Measurements from ENCODE around the gene CALML6. TPM values are rescaled to one million over a fixed set of nuclear protein-coding genes. Genes with fewer than 3 reads are reported as not detected.

CALML6 gene
- total RNA-seq, 1 experiment from 2014 or later, result 1.9 TPM

GRCh38 chr1:1922956-1923833 is 8.1 kb downstream of the CALML6 start (continued):
- TF ChIP-seq, protein P1, sequence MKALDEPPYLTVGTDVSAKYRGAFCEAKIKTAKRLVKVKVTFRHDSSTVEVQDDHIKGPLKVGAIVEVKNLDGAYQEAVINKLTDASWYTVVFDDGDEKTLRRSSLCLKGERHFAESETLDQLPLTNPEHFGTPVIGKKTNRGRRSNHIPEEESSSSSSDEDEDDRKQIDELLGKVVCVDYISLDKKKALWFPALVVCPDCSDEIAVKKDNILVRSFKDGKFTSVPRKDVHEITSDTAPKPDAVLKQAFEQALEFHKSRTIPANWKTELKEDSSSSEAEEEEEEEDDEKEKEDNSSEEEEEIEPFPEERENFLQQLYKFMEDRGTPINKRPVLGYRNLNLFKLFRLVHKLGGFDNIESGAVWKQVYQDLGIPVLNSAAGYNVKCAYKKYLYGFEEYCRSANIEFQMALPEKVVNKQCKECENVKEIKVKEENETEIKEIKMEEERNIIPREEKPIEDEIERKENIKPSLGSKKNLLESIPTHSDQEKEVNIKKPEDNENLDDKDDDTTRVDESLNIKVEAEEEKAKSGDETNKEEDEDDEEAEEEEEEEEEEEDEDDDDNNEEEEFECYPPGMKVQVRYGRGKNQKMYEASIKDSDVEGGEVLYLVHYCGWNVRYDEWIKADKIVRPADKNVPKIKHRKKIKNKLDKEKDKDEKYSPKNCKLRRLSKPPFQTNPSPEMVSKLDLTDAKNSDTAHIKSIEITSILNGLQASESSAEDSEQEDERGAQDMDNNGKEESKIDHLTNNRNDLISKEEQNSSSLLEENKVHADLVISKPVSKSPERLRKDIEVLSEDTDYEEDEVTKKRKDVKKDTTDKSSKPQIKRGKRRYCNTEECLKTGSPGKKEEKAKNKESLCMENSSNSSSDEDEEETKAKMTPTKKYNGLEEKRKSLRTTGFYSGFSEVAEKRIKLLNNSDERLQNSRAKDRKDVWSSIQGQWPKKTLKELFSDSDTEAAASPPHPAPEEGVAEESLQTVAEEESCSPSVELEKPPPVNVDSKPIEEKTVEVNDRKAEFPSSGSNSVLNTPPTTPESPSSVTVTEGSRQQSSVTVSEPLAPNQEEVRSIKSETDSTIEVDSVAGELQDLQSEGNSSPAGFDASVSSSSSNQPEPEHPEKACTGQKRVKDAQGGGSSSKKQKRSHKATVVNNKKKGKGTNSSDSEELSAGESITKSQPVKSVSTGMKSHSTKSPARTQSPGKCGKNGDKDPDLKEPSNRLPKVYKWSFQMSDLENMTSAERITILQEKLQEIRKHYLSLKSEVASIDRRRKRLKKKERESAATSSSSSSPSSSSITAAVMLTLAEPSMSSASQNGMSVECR (CRISPR knock-in tag; IDR thresholded peaks at IDR 0.05; ENCODE audit: borderline replicate concordance), result no peak
- TF ChIP-seq, protein P2, sequence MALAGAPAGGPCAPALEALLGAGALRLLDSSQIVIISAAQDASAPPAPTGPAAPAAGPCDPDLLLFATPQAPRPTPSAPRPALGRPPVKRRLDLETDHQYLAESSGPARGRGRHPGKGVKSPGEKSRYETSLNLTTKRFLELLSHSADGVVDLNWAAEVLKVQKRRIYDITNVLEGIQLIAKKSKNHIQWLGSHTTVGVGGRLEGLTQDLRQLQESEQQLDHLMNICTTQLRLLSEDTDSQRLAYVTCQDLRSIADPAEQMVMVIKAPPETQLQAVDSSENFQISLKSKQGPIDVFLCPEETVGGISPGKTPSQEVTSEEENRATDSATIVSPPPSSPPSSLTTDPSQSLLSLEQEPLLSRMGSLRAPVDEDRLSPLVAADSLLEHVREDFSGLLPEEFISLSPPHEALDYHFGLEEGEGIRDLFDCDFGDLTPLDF (CRISPR knock-in tag; IDR thresholded peaks at IDR 0.05), result no peak
- TF ChIP-seq NFYB (CRISPR knock-in tag; conservative IDR thresholded peaks at IDR 0.05; ENCODE audit: low read depth), result no peak
- no peak for TF ChIP-seq RELA (CRISPR knock-in tag; IDR thresholded peaks at IDR 0.05; ENCODE audit: borderline replicate concordance)
- no peak for TF ChIP-seq ZNF317 (CRISPR knock-in tag; IDR thresholded peaks at IDR 0.05; ENCODE audit: borderline replicate concordance, low read depth)
- TF ChIP-seq ZNF138 (CRISPR knock-in tag; conservative IDR thresholded peaks at IDR 0.05), result no peak
- no peak for TF ChIP-seq HMGA2 (CRISPR knock-in tag; IDR thresholded peaks at IDR 0.05)
- TF ChIP-seq KAT7 (CRISPR knock-in tag; IDR thresholded peaks at IDR 0.05; ENCODE audit: borderline replicate concordance), result no peak

DNA sequence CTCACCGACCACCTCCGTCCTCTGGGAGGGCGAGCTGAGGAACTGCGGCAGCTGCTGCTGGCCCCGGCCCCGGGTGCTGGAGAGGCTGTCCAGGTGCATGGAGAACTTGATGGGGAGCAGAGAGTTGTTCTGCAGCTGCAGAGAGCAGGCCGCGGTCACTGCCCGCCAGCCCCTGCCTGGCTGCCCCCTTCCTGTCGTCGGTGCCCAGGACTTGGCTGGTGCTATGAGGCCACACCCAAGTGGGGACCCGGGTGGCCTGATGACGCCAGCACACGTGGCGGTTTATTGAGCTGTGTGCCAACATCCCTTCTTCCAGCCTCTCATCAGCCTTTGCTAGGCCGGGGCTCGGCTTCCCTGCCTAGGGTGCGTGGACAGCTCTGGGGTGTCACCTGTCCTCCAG is 9.3 kb downstream of the CALML6 start:
- H3K4me3 Mint-ChIP-seq, result no peak overlapping the region
- H3K9me3 Mint-ChIP-seq, result peaks cover 4% of the 10 kb centered on the region
- DNase-seq (ENCODE audit: low spot score), result no peak
- TF ChIP-seq RORB (CRISPR knock-in tag; IDR thresholded peaks at IDR 0.05) (no peak), MAX (CRISPR knock-in tag; IDR thresholded peaks at IDR 0.05) (no peak), CREB1 (CRISPR knock-in tag; IDR thresholded peaks at IDR 0.05) (no peak), ESRRA (CRISPR knock-in tag; IDR thresholded peaks at IDR 0.05; ENCODE audit: borderline replicate concordance) (no peak), HMGXB4 (CRISPR knock-in tag; IDR thresholded peaks at IDR 0.05) (no peak), NR1H2 (CRISPR knock-in tag; IDR thresholded peaks at IDR 0.05) (no peak), FOXJ3 (CRISPR knock-in tag; IDR thresholded peaks at IDR 0.05; ENCODE audit: borderline replicate concordance) (no peak), SOX15 (CRISPR knock-in tag; IDR thresholded peaks at IDR 0.05) (no peak), ZSCAN18 (CRISPR knock-in tag; IDR thresholded peaks at IDR 0.05) (no peak)
- TF ChIP-seq, protein P3, sequence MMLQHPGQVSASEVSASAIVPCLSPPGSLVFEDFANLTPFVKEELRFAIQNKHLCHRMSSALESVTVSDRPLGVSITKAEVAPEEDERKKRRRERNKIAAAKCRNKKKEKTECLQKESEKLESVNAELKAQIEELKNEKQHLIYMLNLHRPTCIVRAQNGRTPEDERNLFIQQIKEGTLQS (CRISPR knock-in tag; conservative IDR thresholded peaks at IDR 0.05), result no peak
- TF ChIP-seq, protein P4, sequence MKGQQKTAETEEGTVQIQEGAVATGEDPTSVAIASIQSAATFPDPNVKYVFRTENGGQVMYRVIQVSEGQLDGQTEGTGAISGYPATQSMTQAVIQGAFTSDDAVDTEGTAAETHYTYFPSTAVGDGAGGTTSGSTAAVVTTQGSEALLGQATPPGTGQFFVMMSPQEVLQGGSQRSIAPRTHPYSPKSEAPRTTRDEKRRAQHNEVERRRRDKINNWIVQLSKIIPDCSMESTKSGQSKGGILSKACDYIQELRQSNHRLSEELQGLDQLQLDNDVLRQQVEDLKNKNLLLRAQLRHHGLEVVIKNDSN (CRISPR knock-in tag; IDR thresholded peaks at IDR 0.05), result no peak
- CTCF ChIA-PET, result interaction anchor here (1.0 to 3.4 kb wide), 6 partner anchors 15 to 246 kb away, joined by 3 to 23 read pairs (median 4); no protein-coding TSS in a partner anchor
- ATAC-seq, result no peak
- no peaks in the 10 kb centered on the region for H3K4me1 Mint-ChIP-seq
- H3K27me3 Mint-ChIP-seq (ENCODE audit: low read depth), result no peaks in the 10 kb centered on the region
- no peaks in the 10 kb centered on the region for H3K36me3 Mint-ChIP-seq
- POLR2A ChIA-PET, result no interaction called here
- H3K27ac Mint-ChIP-seq, result no peak overlapping the region
